ENCODE results near the gene ATG3.

The ATG3 gene

DNA sequence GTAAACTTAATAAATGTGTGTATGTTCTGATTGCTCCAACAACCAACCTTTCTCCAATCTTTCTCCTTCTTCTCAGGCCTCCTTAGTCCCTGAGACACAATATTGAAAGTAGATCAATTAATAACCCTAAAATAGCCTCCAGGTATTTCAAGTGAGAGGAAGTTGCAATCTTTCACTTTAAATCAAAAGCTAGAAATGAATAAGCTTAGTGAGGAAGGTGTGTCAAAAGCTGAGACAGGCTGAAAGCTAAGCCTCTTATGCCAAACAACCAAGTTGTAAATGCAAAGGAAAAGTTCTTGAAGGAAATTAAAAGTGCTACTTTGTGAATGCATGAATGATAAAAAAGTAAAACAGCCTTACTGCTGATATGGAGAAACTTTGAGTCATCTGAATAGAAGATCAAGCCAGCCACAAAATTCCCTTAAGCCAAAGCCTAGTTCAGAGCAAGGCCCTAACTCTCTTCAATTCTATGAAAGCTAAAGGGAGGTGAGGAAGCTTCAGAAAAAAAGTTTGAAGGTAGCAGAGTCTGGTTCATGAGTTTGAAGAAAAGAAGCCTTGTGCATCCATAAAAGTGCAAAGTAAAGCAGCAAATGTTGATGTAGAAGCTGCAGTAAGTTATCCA is 40.6 kb upstream of the ATG3 start:
- TF ChIP-seq, protein P1, sequence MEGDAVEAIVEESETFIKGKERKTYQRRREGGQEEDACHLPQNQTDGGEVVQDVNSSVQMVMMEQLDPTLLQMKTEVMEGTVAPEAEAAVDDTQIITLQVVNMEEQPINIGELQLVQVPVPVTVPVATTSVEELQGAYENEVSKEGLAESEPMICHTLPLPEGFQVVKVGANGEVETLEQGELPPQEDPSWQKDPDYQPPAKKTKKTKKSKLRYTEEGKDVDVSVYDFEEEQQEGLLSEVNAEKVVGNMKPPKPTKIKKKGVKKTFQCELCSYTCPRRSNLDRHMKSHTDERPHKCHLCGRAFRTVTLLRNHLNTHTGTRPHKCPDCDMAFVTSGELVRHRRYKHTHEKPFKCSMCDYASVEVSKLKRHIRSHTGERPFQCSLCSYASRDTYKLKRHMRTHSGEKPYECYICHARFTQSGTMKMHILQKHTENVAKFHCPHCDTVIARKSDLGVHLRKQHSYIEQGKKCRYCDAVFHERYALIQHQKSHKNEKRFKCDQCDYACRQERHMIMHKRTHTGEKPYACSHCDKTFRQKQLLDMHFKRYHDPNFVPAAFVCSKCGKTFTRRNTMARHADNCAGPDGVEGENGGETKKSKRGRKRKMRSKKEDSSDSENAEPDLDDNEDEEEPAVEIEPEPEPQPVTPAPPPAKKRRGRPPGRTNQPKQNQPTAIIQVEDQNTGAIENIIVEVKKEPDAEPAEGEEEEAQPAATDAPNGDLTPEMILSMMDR (IDR thresholded peaks at IDR 0.05; ENCODE audit: insufficient read depth, low read depth, low read length, missing control alignments): no peak
- DNase-seq (ENCODE audit: low read depth): no peak
- no peak overlapping the region for H3K4me3 ChIP-seq (ENCODE audit: low read length)

DNA sequence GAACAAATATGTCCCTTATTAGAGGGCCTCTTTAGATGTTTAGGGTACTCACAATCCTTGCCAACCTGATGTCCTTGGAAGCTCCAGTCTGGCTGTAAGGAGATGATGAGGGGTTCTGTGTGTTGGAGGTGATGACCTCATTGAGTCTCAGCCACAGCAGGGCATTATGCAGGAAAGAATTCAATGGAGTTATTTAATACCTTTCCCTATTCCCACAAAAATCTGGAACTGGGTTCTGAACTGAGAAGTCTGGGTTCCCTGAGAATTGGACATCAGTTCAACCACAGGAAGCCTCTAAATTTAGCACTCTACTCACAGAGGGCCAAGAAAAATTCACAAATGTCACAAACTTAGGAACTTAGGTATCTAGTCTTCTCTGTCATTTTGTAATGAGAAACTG is 37.0 kb upstream of the ATG3 start:
- TF ChIP-seq, protein P1 (IDR thresholded peaks at IDR 0.05; ENCODE audit: insufficient read depth, low read depth, low read length, missing control alignments): no peak

DNA sequence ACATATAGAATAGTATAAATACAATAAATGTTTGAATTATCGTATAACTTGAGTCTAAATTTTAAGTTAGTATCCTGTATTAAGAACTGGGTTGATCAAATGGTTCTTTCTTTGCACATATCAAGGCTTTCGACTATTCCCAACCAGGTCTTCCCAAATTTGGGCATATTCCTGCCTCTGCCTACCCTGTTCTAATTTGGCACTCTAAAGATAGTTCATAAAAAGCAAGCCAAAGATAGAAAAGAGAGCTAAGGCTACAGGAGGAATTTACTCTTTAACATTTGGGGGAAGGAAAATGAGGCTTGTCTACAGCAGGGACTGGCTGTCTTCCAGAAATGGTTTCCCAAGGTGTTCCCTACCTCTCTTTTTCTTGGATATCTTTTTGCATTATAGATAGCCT is 36.2 kb upstream of the ATG3 start:
- no peak for DNase-seq (ENCODE audit: low read depth)
- no peak overlapping the region for H3K4me3 ChIP-seq (ENCODE audit: low read length)
- TF ChIP-seq, protein P1 (IDR thresholded peaks at IDR 0.05; ENCODE audit: insufficient read depth, low read depth, low read length, missing control alignments): no peak

More for the DNA sequence above, 37.0 kb upstream of the ATG3 start:
- H3K4me3 ChIP-seq (ENCODE audit: low read length): no peak overlapping the region
- DNase-seq (ENCODE audit: low read depth): no peak

DNA sequence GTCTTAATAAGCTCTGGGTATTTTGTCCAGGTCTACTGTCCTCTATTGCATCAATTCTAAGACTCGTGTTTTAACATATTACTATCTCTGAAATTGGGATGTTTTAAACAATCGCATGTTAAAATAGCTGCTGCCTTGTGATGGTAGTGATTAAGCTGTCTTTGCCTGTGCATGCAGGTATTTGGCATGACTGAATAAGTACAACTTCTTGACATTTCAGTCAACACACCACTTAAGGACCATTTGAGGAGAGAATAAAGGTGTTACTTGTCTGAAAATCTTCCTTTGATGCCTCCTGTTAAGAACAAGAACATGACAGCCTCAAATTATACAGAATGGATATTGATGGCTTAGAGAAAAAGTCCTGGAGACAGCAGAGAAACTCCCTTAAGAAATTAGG is 33.1 kb upstream of the ATG3 start:
- TF ChIP-seq, protein P1 (IDR thresholded peaks at IDR 0.05; ENCODE audit: insufficient read depth, low read depth, low read length, missing control alignments): no peak
- no peak for DNase-seq (ENCODE audit: low read depth)

DNA sequence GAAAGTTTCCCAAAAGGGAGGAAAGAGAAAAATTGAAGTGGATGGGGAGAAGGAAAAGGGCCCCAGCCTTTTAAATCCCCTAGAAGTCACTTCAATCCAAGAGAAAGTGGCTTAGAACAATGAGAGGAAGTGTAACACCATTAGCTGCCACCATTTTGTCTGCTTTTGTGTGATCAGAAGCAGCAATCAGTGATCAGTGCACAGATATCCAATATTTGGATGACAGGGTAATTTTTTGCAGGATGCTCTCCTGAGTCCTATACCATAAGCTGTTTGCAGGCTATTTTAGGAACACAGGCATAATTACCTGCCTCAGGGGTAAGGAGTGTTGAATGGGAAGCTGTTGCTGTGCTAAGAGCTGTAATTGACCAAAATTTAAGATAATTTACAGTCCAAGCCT is 31.5 kb upstream of the ATG3 start:
- TF ChIP-seq, protein P1 (IDR thresholded peaks at IDR 0.05; ENCODE audit: insufficient read depth, low read depth, low read length, missing control alignments): no peak
- no peak overlapping the region for H3K4me3 ChIP-seq (ENCODE audit: low read length)
- DNase-seq (ENCODE audit: low read depth): no peak

More for the DNA sequence above, 33.1 kb upstream of the ATG3 start:
- no peak overlapping the region for H3K4me3 ChIP-seq (ENCODE audit: low read length)

DNA sequence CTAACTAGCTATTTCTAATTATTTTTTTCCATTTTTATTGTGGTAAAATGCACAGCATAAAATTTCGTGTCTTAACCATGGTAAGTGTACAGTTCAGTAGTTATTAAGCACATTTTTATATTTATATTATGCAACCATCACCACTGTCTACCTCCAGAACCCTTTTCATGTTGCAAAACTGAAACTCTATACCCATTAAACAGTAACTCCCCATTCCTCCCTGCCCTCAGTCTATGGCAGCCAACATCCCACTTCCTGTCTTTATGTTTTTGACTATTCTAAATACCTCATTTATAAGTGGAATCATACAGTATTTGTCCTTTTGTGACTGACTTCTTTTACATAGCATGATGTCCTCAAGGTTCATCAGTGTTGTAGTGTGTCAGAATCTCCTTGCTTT is 25.6 kb upstream of the ATG3 start:
- TF ChIP-seq, protein P1 (IDR thresholded peaks at IDR 0.05; ENCODE audit: insufficient read depth, low read depth, low read length, missing control alignments): no peak
- no peak for DNase-seq (ENCODE audit: low read depth)
- no peak overlapping the region for H3K4me3 ChIP-seq (ENCODE audit: low read length)

DNA sequence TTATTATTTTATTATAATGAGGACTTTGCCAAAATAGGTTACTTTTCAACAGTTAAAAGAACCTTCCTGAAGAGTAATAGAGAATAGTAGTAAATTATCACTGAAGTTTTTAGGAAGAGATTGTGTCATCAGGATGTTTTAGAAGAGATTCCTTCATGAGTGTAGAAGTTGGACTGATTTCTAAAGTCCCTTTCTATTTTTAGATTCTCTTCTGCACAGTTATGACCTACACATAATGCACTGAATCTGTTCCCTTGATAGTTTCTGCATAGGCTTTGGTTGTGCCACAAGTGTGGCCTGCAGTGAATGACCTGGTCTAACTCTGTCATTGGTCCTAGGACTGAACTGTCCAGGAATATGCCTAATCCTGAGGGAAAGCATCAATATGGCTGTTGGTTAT is 24.0 kb upstream of the ATG3 start:
- TF ChIP-seq, protein P1 (IDR thresholded peaks at IDR 0.05; ENCODE audit: insufficient read depth, low read depth, low read length, missing control alignments): no peak
- no peak overlapping the region for H3K4me3 ChIP-seq (ENCODE audit: low read length)
- no peak for DNase-seq (ENCODE audit: low read depth)
